Bronchial epithelial cell (primary cell): Measurements from ENCODE around the gene AKAP9. TPM values are rescaled to one million over a fixed set of nuclear protein-coding genes. Genes with fewer than 3 reads are reported as not detected.
A peak's percentile ranks its signal among the peaks of the same experiment; 100 is the strongest.
"Not testable (repeated sequence)": the region's sequence is repeated elsewhere in the genome, so short reads cannot be mapped to it uniquely, and the experiment has no call there.

Experiments used
- DNase-seq: peaks from one replicate; pipeline ENCODE4 v3.0.0-alpha.2; 2010; ENCODE audit warnings: low read depth
- FAIRE-seq: peaks from 2 replicates; lab custom pipeline; 2011; peaks lifted over from hg19 to GRCh38; lab: Jason Lieb, UNC
- H3K27me3 ChIP-seq: 2 replicates; pipeline ENCODE4 v1.5.1; 2011; ENCODE audit warnings: low read length; ENCODE audit not compliant: control insufficient read depth, insufficient read depth
- H3K36me3 ChIP-seq: 2 replicates; pipeline ENCODE4 v1.5.1; 2011; ENCODE audit warnings: low read length; ENCODE audit not compliant: control insufficient read depth, insufficient read depth
- H3K4me3 ChIP-seq: 2 replicates; pipeline ENCODE4 v1.5.1; 2011; ENCODE audit warnings: mild to moderate bottlenecking, low read depth, low read length, control low read depth
- total RNA-seq: library from RNA; depleted of rRNA; stranded (reverse); fragments of >200 nt; gene quantifications from 2 replicates; pipeline ENCODE4 v1.2.1, GENCODE V29; 2014
- TF ChIP-seq, protein P1 (sequence below): IDR thresholded peaks from 2 replicates; pipeline ENCODE4 v1.5.1; 2011; ENCODE audit warnings: mild to moderate bottlenecking, moderate library complexity, low read length, control low read depth, inconsistent platforms; ENCODE audit not compliant: insufficient read depth, severe bottlenecking

Gene AKAP9
- total RNA-seq, 1 donor from 2014 or later, result 34.5 TPM

DNA sequence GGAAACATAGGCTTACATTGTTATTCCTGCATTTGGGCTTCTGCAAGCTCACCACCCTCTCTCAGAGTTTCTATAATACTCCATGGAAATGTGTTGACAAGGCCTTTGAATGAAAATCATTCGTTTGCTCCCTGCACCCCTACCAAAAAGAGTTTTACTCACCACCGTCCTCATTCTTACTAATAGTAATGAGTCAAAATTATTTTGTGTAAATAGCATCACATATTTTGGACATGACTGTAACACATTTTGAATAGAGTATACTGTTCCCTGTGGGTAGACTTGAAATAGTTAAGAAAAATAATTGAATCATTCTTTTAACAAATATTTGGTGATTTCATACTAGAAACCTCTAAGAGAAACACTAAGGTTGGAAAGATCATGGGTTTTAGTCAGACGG lies 84.6 kb downstream of the AKAP9 start:
- TF ChIP-seq, protein P1, sequence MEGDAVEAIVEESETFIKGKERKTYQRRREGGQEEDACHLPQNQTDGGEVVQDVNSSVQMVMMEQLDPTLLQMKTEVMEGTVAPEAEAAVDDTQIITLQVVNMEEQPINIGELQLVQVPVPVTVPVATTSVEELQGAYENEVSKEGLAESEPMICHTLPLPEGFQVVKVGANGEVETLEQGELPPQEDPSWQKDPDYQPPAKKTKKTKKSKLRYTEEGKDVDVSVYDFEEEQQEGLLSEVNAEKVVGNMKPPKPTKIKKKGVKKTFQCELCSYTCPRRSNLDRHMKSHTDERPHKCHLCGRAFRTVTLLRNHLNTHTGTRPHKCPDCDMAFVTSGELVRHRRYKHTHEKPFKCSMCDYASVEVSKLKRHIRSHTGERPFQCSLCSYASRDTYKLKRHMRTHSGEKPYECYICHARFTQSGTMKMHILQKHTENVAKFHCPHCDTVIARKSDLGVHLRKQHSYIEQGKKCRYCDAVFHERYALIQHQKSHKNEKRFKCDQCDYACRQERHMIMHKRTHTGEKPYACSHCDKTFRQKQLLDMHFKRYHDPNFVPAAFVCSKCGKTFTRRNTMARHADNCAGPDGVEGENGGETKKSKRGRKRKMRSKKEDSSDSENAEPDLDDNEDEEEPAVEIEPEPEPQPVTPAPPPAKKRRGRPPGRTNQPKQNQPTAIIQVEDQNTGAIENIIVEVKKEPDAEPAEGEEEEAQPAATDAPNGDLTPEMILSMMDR, result no peak
- H3K36me3 ChIP-seq, result peaks cover 4% of the 10 kb centered on the region
- no peak overlapping the region for H3K4me3 ChIP-seq
- H3K27me3 ChIP-seq, result no peaks in the 10 kb centered on the region
- DNase-seq, result peak; percentile 93
- FAIRE-seq, result no peak

- not testable (repeated sequence) for H3K27me3 ChIP-seq, DNase-seq, H3K36me3 ChIP-seq, FAIRE-seq, H3K4me3 ChIP-seq
These were observed 86.0 kb downstream of the AKAP9 start for GRCh38 chr7:92026635-92027034.

GRCh38 chr7:92027128-92027527 lies 86.5 kb downstream of the AKAP9 start:
- not testable (repeated sequence) for DNase-seq, H3K27me3 ChIP-seq, FAIRE-seq, H3K36me3 ChIP-seq, H3K4me3 ChIP-seq

- FAIRE-seq, result no peak
- peaks cover 2% of the 10 kb centered on the region for H3K36me3 ChIP-seq
These were observed 87.6 kb downstream of the AKAP9 start for GRCh38 chr7:92028226-92028625.

DNA sequence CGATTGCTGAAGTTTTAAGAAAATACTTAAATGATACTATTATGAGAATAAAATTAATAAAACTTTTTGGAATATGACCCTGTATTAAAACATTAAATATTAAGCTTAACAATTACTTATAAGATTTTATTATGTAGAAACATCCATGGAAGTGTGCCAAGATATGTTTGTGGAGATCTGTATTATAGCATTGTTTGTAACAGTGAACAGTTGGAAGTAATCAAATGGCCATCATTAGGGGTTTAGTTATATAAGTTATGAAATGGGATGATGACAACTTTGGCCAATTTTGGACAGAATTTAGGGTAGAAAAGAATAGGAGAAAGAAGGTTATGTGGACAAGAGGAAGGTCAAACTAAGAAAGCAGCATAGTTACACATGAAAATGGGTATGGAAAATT lies 88.0 kb downstream of the AKAP9 start:
- peaks cover under 1% of the 10 kb centered on the region for H3K36me3 ChIP-seq
- no peak for FAIRE-seq

More at GRCh38 chr7:92028226-92028625, 87.6 kb downstream of the AKAP9 start:
- TF ChIP-seq, protein P1, result no peak
- no peak overlapping the region for H3K4me3 ChIP-seq
- no peaks in the 10 kb centered on the region for H3K27me3 ChIP-seq
- no peak for DNase-seq

GRCh38 chr7:92034116-92034515 lies 93.5 kb downstream of the AKAP9 start:
- TF ChIP-seq, protein P1, result no peak
- no peaks in the 10 kb centered on the region for H3K27me3 ChIP-seq
- FAIRE-seq, result no peak
- no peak for DNase-seq
- no peaks in the 10 kb centered on the region for H3K36me3 ChIP-seq
- H3K4me3 ChIP-seq, result no peak overlapping the region

More for the DNA sequence above, 88.0 kb downstream of the AKAP9 start:
- TF ChIP-seq, protein P1, result no peak
- H3K27me3 ChIP-seq, result no peaks in the 10 kb centered on the region
- DNase-seq, result no peak
- no peak overlapping the region for H3K4me3 ChIP-seq

DNA sequence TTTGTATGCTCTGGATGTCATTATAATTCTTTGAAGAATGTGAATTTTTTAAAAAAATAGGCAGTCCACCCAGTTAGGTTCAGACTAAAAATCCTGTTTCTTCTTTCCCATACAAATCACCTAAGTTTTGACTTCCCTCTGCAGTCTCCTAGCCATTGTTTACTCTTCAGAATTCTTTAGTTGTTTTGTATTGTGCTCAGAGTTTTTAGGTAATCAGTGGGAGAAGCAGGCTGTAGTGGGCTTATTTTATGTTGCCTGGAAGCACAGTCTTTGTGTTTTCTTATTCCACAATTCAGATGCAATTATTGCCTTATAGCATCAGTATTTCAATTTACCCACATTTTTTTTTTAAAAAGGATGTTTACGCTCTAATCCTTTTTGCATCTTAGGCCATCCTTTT lies 94.9 kb downstream of the AKAP9 start:
- TF ChIP-seq, protein P1, result no peak
- DNase-seq, result no peak
- no peaks in the 10 kb centered on the region for H3K27me3 ChIP-seq
- peaks cover under 1% of the 10 kb centered on the region for H3K36me3 ChIP-seq
- no peak overlapping the region for H3K4me3 ChIP-seq
- no peak for FAIRE-seq
